ENCODE measurements around the gene PTPN21.

PTPN21 gene

GRCh38 chr14:88554457-88555286 is at the start of gene PTPN21:
TSS of gene PTPN21 (minus strand) at chr14:88555007. CDS start at chr14:88550417, 4,590 bp downstream.
- peak; percentile 19 for DNase-seq

- DNase-seq = no peak
These were observed 49.4 kb upstream of the PTPN21 start for GRCh38 chr14:88604212-88604611.

GRCh38 chr14:88599761-88600439 is 45.1 kb upstream of the PTPN21 start:
- no peak for DNase-seq

- no peak for DNase-seq
These were observed 44.5 kb upstream of the PTPN21 start for GRCh38 chr14:88599326-88599725.

- DNase-seq = no peak
These were observed 43.4 kb upstream of the PTPN21 start for GRCh38 chr14:88598097-88598675.

GRCh38 chr14:88597601-88598000 is 42.8 kb upstream of the PTPN21 start:
- DNase-seq = no peak

GRCh38 chr14:88597038-88597437 is 42.2 kb upstream of the PTPN21 start:
- no peak for DNase-seq

GRCh38 chr14:88592031-88592430 is 37.2 kb upstream of the PTPN21 start:
- no peak for DNase-seq

GRCh38 chr14:88590173-88590572 is 35.4 kb upstream of the PTPN21 start:
- DNase-seq = no peak

- no peak for DNase-seq
These were observed 33.3 kb upstream of the PTPN21 start for GRCh38 chr14:88588081-88588480.

- DNase-seq = no peak
These were observed 29.6 kb upstream of the PTPN21 start for GRCh38 chr14:88584451-88584850.

GRCh38 chr14:88576222-88576621 is 21.4 kb upstream of the PTPN21 start:
- DNase-seq = no peak

- no peak for DNase-seq
These were observed 17.3 kb upstream of the PTPN21 start for GRCh38 chr14:88572117-88572516.

GRCh38 chr14:88568196-88568595 is 13.4 kb upstream of the PTPN21 start:
- no peak for DNase-seq

- no peak for DNase-seq
These were observed 10.6 kb upstream of the PTPN21 start for GRCh38 chr14:88565427-88565826.

- no peak for DNase-seq
These were observed 9.0 kb upstream of the PTPN21 start for GRCh38 chr14:88563845-88564244.

- DNase-seq = peak; percentile 77
These were observed 8.3 kb upstream of the PTPN21 start, which contains the start of gene ZC3H14 for GRCh38 chr14:88562831-88563686. TSS of gene ZC3H14 (plus strand) at chr14:88563037. CDS start at chr14:88563134, 97 bp downstream.

- DNase-seq = no peak
These were observed 7.7 kb upstream of the PTPN21 start for GRCh38 chr14:88562532-88562830.

- no peak for DNase-seq
These were observed 5.0 kb upstream of the PTPN21 start for GRCh38 chr14:88559852-88560251.

GRCh38 chr14:88556581-88556980 is 1.8 kb upstream of the PTPN21 start:
- DNase-seq = no peak

GRCh38 chr14:88553886-88554456 is 836 bp downstream of the PTPN21 start:
- DNase-seq = peak; percentile 29

GRCh38 chr14:88552876-88553275 is 1.9 kb downstream of the PTPN21 start:
- no peak for DNase-seq

GRCh38 chr14:88551980-88552431 is 2.8 kb downstream of the PTPN21 start:
- DNase-seq = no peak
